Measurements from ENCODE around the gene NLK. TPM values are rescaled to one million over a fixed set of nuclear protein-coding genes. Genes with fewer than 3 reads are reported as not detected.

Gene NLK
- total and polyA plus RNA-seq, 10 of the 15 experiments (the other 5 are each of a cell fraction or from before 2014, with no cell fraction given), result 5.0 to 22.9 (median 15.0) TPM

DNA sequence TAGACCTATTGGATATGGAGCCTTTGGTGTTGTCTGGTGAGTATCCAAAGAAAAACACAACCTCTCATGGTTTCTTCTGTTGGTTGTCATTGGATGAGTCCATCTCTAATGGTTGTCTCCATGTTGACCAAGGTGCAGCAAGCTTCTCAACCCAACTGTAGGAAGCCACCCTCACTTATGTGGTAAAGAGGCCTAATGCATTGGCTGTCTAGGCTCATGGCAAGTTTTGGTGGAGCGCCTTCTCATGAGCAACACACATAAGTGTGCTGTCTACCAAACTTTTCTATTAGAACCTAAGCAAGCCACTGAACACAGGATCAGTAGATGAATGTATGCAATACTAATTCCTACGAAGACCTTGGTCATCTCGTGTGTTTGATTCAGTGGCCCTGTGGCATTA lies 819 bp downstream of the NLK start:
- in situ Hi-C loops (cut with MboI) (loop anchor here (10.0 kb wide), 1 partner anchor 498 kb away; no protein-coding TSS in a partner anchor), intact Hi-C loops (cut with micrococcal nuclease; ENCODE audit: unreplicated experiment) (loop anchor here (5.0 kb wide), 1 partner anchor 236 kb away; no protein-coding TSS in a partner anchor)
- ChIA-PET CTCF (interaction anchor here (1.1 to 1.6 kb wide), 4 partner anchors 11 to 103 kb away, joined by 3 to 6 read pairs (median 4); no protein-coding TSS in a partner anchor), SMC1A (ENCODE audit: uncharacterized antibody, unreplicated experiment) (interaction anchor here (1.2 to 10.0 kb wide), 7 partner anchors 11 to 131 kb away, joined by 3 to 72 read pairs (median 5); no protein-coding TSS in a partner anchor), POLR2A (interaction anchor here (1.1 to 2.3 kb wide), 3 partner anchors 12 to 15 kb away, joined by 3 to 9 read pairs (median 8); no protein-coding TSS in a partner anchor), RAD21 (ENCODE audit: unreplicated experiment) (interaction anchor here (0.6 to 2.8 kb wide), 3 partner anchors 11 to 164 kb away, joined by 3 to 14 read pairs (median 3); no protein-coding TSS in a partner anchor)
- TF ChIP-seq PML (IDR thresholded peaks at IDR 0.05; ENCODE audit: low read length), result no peak
- no peak for TF ChIP-seq POLR2A (IDR thresholded peaks at IDR 0.05; ENCODE audit: low read depth, low read length)
- H3K79me2 ChIP-seq (ENCODE audit: control insufficient read depth, insufficient read depth, low read length), result peaks cover 42% of the 10 kb centered on the region
- BruUV-seq (replicated peaks), result no TSS peak
- no peaks in the 10 kb centered on the region for H4K20me1 ChIP-seq (ENCODE audit: control insufficient read depth, insufficient read depth)
- peak overlapping the region; percentile 35; the same call in 1 of the 2 replicates for H3K4me3 ChIP-seq
- FAIRE-seq (no peak), ATAC-seq (no peak), DNase-seq (ENCODE audit: low read depth, low spot score) (no peak)
- H3K27me3 ChIP-seq (replicated peaks in 1 of 2; ENCODE audit: control insufficient read depth in 2 of 2, insufficient read depth in 2 of 2, low read length in 1 of 2), result no peaks in the 10 kb centered on the region
- H3K4me1 ChIP-seq (ENCODE audit: control insufficient read depth, insufficient read depth, low read length), result peaks cover 10% of the 10 kb centered on the region
- WGBS (ENCODE audit: insufficient coverage, insufficient replicate concordance, low lambda C conversion rate, missing lambda C conversion rate), result 80% methylated on average over 3 of the region's 3 CpGs
- H3K9ac ChIP-seq (ENCODE audit: control insufficient read depth, insufficient read depth, low read length), result no peak overlapping the region
- no peaks in the 10 kb centered on the region; the same call in 2 of the 3 replicates for H3K9me3 ChIP-seq (replicated peaks; ENCODE audit: control insufficient read depth, insufficient read depth, low read length)
- no peak overlapping the region for H2AFZ ChIP-seq (ENCODE audit: control insufficient read depth, low read depth, low read length)
- no peak overlapping the region for H3K27ac ChIP-seq (ENCODE audit: control insufficient read depth, insufficient read depth)
- H3K4me2 ChIP-seq (ENCODE audit: control insufficient read depth, insufficient read depth), result peak overlapping the region; percentile 88
- no peaks in the 10 kb centered on the region for H3K36me3 ChIP-seq (ENCODE audit: control insufficient read depth in 2 of 2, insufficient read depth in 2 of 2, low read length in 1 of 2)

DNA sequence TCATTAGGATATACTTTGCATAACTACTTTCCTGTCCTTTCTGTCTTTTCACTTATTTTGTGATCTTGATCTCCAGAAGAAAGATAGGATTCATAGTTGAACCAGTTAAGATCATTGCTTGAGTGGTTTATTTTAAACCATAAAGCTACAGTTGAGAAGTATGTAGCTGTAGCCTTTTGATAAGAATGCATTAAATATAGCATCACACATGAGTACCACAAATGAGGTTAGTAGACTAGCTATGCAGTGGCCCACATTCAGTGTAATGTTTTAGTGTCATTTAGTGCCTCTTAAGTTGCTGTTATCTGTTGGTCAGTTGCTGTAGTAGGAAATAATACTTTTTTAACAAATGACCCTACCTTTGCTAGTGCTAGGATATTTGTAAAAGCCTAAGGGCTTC lies 1.3 kb downstream of the NLK start:
- Histone ChIP-seq H3K36me3 (ENCODE audit: control insufficient read depth in 2 of 2, insufficient read depth in 2 of 2, low read length in 1 of 2) (no peaks in the 10 kb centered on the region), H3K4me3 (peak overlapping the region; percentile 35; the same call in 1 of the 2 replicates), H3K9ac (ENCODE audit: control insufficient read depth, insufficient read depth, low read length) (no peak overlapping the region), H3K27ac (ENCODE audit: control insufficient read depth, insufficient read depth) (no peak overlapping the region), H3K9me3 (replicated peaks; ENCODE audit: control insufficient read depth, insufficient read depth, low read length) (no peaks in the 10 kb centered on the region; the same call in 2 of the 3 replicates), H2AFZ (ENCODE audit: control insufficient read depth, low read depth, low read length) (no peak overlapping the region), H3K4me2 (ENCODE audit: control insufficient read depth, insufficient read depth) (peak overlapping the region; percentile 88), H3K4me1 (ENCODE audit: control insufficient read depth, insufficient read depth, low read length) (peaks cover 10% of the 10 kb centered on the region), H3K79me2 (ENCODE audit: control insufficient read depth, insufficient read depth, low read length) (peaks cover 45% of the 10 kb centered on the region), H3K27me3 (replicated peaks in 1 of 2; ENCODE audit: control insufficient read depth in 2 of 2, insufficient read depth in 2 of 2, low read length in 1 of 2) (no peaks in the 10 kb centered on the region), H4K20me1 (ENCODE audit: control insufficient read depth, insufficient read depth) (no peaks in the 10 kb centered on the region)
- FAIRE-seq (no peak), ATAC-seq (no peak), DNase-seq (ENCODE audit: low read depth, low spot score) (no peak)
- intact Hi-C loops (cut with micrococcal nuclease; ENCODE audit: unreplicated experiment), result loop anchor here (5.0 kb wide), 1 partner anchor 236 kb away; no protein-coding TSS in a partner anchor
- ChIA-PET CTCF (interaction anchor here (0.9 to 1.4 kb wide), 5 partner anchors 11 to 150 kb away, joined by 3 to 6 read pairs (median 3); no protein-coding TSS in a partner anchor), SMC1A (ENCODE audit: uncharacterized antibody, unreplicated experiment) (interaction anchor here (0.8 to 10.0 kb wide), 9 partner anchors 10 to 131 kb away, joined by 3 to 72 read pairs (median 4); no protein-coding TSS in a partner anchor), POLR2A (interaction anchor here (1.0 to 2.3 kb wide), 5 partner anchors 11 to 69 kb away, joined by 3 to 9 read pairs (median 4); no protein-coding TSS in a partner anchor), RAD21 (ENCODE audit: unreplicated experiment) (interaction anchor here (0.6 to 2.8 kb wide), 5 partner anchors 11 to 163 kb away, joined by 3 to 14 read pairs (median 3); no protein-coding TSS in a partner anchor)
- TF ChIP-seq MYC (IDR thresholded peaks at IDR 0.05; ENCODE audit: insufficient read depth, insufficient read length, insufficient replicate concordance, low read length, severe bottlenecking), result no peak
- TF ChIP-seq EED (IDR thresholded peaks at IDR 0.05; ENCODE audit: low read depth), result no peak
- no peak for TF ChIP-seq STAT1 (conservative IDR thresholded peaks at IDR 0.05)
- no peak for TF ChIP-seq NFYA (IDR thresholded peaks at IDR 0.05; ENCODE audit: borderline replicate concordance, low read depth, low read length)
- BruUV-seq (replicated peaks), result no TSS peak
- in situ Hi-C loops (cut with MboI), result loop anchor here (10.0 kb wide), 1 partner anchor 499 kb away; no protein-coding TSS in a partner anchor

Data from GM12878 (cell line).